B cell (primary cell): ENCODE results near the gene PDHB. TPM values are rescaled to one million over a fixed set of nuclear protein-coding genes. Genes with fewer than 3 reads are reported as not detected.

Experiments used
- ATAC-seq: fragments of 200-7000 bp; cut with Tn5 transposase; one replicate; pipeline ENCODE4 v1.10.0; 2021; ENCODE audit warnings: low read depth, mild to moderate bottlenecking, moderate number of reproducible peaks, moderate library complexity
- CTCF ChIA-PET: fragments of 350-600 bp; sonication (Branson Sonifier 250); formaldehyde crosslinking; loops from one replicate; lab custom pipeline; 2021; ENCODE audit warnings: antibody characterized with exemption, inconsistent platforms; lab: Charles Lee
- POLR2A ChIA-PET: fragments of 350-600 bp; sonication (Branson Sonifier 250); formaldehyde crosslinking; loops from one replicate; lab custom pipeline; 2021; ENCODE audit warnings: antibody characterized with exemption; lab: Charles Lee
- DNase-seq: peaks from one replicate; pipeline ENCODE4 v3.0.0; 2013
- H2AFZ ChIP-seq: 2 replicates; pipeline ENCODE4 v1.6.1; 2012; ENCODE audit warnings: mild to moderate bottlenecking, low read depth, low read length; ENCODE audit not compliant: insufficient read depth, poor library complexity, severe bottlenecking
- H3K27ac ChIP-seq, 2 donors: 1 replicate in 1 of 2; 2 replicates in 1 of 2; pipeline ENCODE4 v1.5.1; 2012 to 2013; ENCODE audit warnings: low read length in 2 of 2, mild to moderate bottlenecking in 2 of 2, moderate library complexity in 1 of 2
- H3K27me3 ChIP-seq, 4 experiments: fragments of 200-600 bp in 1 of 4; sonication (generic) in 1 of 4; replicated peaks in 1 of 4; 1 replicate in 2 of 4; 2 replicates in 2 of 4; pipeline versions ENCODE4 v1.6.1 to v1.7.0; 2013 to 2016; ENCODE audit warnings: low read length in 3 of 4, mild to moderate bottlenecking in 2 of 4, mixed read lengths in 1 of 4, moderate library complexity in 1 of 4; ENCODE audit not compliant: insufficient read depth in 4 of 4, control insufficient read depth in 3 of 4; ENCODE audit errors: control extremely low read depth in 1 of 4
- H3K36me3 ChIP-seq, 2 experiments: replicated peaks in 1 of 2; 1 replicate in 1 of 2; 2 replicates in 1 of 2; pipeline versions ENCODE4 v1.6.1 to v1.7.1; 2013; ENCODE audit warnings: low read length in 1 of 2; ENCODE audit not compliant: insufficient read depth in 2 of 2, control insufficient read depth in 1 of 2; ENCODE audit errors: control extremely low read depth in 1 of 2, extremely low read depth in 1 of 2
- H3K4me1 ChIP-seq, 2 donors: fragments of 200-600 bp in 1 of 2; sonication (generic) in 1 of 2; 1 replicate in 1 of 2; 2 replicates in 1 of 2; pipeline versions ENCODE4 v1.5.1 to v1.6.1; 2013 to 2017; ENCODE audit warnings: low read length in 2 of 2; ENCODE audit not compliant: control insufficient read depth in 2 of 2, insufficient read depth in 2 of 2
- H3K4me2 ChIP-seq: replicated peaks from 2 replicates; pipeline ENCODE3; 2012; ENCODE audit warnings: mild to moderate bottlenecking, low read depth, low read length; ENCODE audit not compliant: poor library complexity, severe bottlenecking
- H3K4me3 ChIP-seq, 5 experiments: fragments of 200-600 bp in 1 of 5; sonication (generic) in 1 of 5; 1 replicate in 3 of 5; 2 replicates in 2 of 5; pipeline versions ENCODE4 v1.5.1 to v1.7.0; 2011 to 2016; ENCODE audit warnings: low read length in 4 of 5, mild to moderate bottlenecking in 4 of 5, low read depth in 2 of 5, control low read depth in 1 of 5, moderate library complexity in 1 of 5; ENCODE audit not compliant: insufficient read depth in 1 of 5; ENCODE audit errors: control extremely low read depth in 1 of 5, extremely low read depth in 1 of 5
- H3K79me2 ChIP-seq: fragments of 200-600 bp; sonication (generic); one replicate; pipeline ENCODE4 v1.6.0; 2016; ENCODE audit warnings: low read length; ENCODE audit not compliant: control insufficient read depth, insufficient read depth
- H3K9ac ChIP-seq: fragments of 200-600 bp; sonication (generic); 2 replicates; pipeline ENCODE4 v1.6.1; 2017; ENCODE audit warnings: mild to moderate bottlenecking, low read length, moderate library complexity
- H3K9me3 ChIP-seq, 3 donors: one replicate each; pipeline versions ENCODE4 v1.6.1 to v1.7.1; 2013; ENCODE audit warnings: low read length in 2 of 3; ENCODE audit not compliant: control insufficient read depth in 2 of 3, insufficient read depth in 1 of 3; ENCODE audit errors: control extremely low read depth in 1 of 3
- H4K20me1 ChIP-seq: 2 replicates; pipeline ENCODE4 v1.6.0; 2012; ENCODE audit warnings: mild to moderate bottlenecking, low read length; ENCODE audit not compliant: insufficient read depth, control insufficient read depth, poor library complexity, severe bottlenecking
- H3K27ac Mint-ChIP-seq: one replicate; pipeline ENCODE4 v1.8.0; 2021; ENCODE audit warnings: mixed read lengths
- H3K27me3 Mint-ChIP-seq: one replicate; pipeline ENCODE4 v1.8.0; 2021; ENCODE audit warnings: mixed read lengths
- H3K4me1 Mint-ChIP-seq: one replicate; pipeline ENCODE4 v1.8.0; 2021; ENCODE audit warnings: mixed read lengths
- H3K4me3 Mint-ChIP-seq: one replicate; pipeline ENCODE4 v1.8.0; 2021; ENCODE audit warnings: mixed read lengths
- H3K9me3 Mint-ChIP-seq: one replicate; pipeline ENCODE4 v1.8.0; 2022; ENCODE audit warnings: mixed read lengths; ENCODE audit not compliant: insufficient read depth
- CTCF ChIP-seq: fragments of 200-600 bp; IDR thresholded peaks from one replicate; pipeline ENCODE4 v1.8.0; 2022; ENCODE audit warnings: antibody characterized with exemption, mild to moderate bottlenecking
- EZH2 ChIP-seq: IDR thresholded peaks from 2 replicates; pipeline ENCODE4 v1.6.1; 2012; ENCODE audit warnings: borderline replicate concordance, low read depth, mild to moderate bottlenecking, moderate library complexity, low read length; ENCODE audit not compliant: insufficient read depth, poor library complexity, severe bottlenecking
- WGBS: methylation state at CpG from one replicate; pipeline ENCODE4 v1.1.5; 2013; ENCODE audit warnings: missing lambda C conversion rate; ENCODE audit not compliant: insufficient coverage; 5-methylcytosine and 5-hydroxymethylcytosine counted together
- intact Hi-C: fragments of 100-400 bp; cut with micrococcal nuclease; formaldehyde crosslinking; loops from one replicate; pipeline ENCODE4 v1.10.0; 2022
- polyA plus RNA-seq: library from polyadenylated mRNA; depleted of rRNA; stranded (reverse); fragments of >200 nt; gene quantifications from 2 replicates; pipeline ENCODE4 v1.2.3, GENCODE V29; 2012
- total RNA-seq, 2 donors: library from RNA; stranded (reverse); fragments of 120-200 nt in 1 of 2; gene quantifications; 1 replicate in 1 of 2; 2 replicates in 1 of 2; pipeline versions ENCODE4 v1.2.3 to v1.2.4, GENCODE V29; 2013 to 2022

Gene PDHB
- total and polyA plus RNA-seq, 2 donors (not counting 1 experiment from before 2014, with no cell fraction given), result 21.7 to 67.2 TPM

DNA sequence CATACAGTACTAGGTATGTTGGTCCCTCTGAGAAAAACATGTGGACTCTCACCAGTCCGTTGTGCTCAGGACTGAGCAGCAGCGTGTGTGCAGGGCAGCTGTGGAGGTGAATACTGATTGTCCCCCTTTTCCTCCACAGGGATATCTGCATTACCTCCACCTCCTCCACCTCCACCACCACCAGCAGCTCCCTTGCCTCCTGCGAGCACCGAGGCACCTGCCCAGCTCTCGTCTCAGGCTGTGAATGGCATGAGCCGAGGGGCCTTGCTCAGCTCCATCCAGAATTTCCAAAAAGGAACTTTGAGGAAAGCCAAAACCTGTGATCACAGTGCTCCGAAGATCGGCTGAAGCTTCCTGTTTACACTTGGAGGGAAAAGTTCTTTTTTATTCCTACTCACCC is 9.0 kb downstream of the PDHB start:
- no peaks in the 10 kb centered on the region for H3K9me3 ChIP-seq
- no peaks in the 10 kb centered on the region for H4K20me1 ChIP-seq
- ChIA-PET POLR2A (interaction anchor here (1.0 kb wide), 1 partner anchor 8 kb away, joined by 6 read pairs; no protein-coding TSS in a partner anchor), CTCF (interaction anchor here (1.0 to 1.3 kb wide), 3 partner anchors 9 to 87 kb away, joined by 3 to 4 read pairs (median 3); partner anchors contain the start of genes KCTD6 and PDHB)
- DNase-seq (no peak), ATAC-seq (no peak)
- no peak overlapping the region for H3K4me3 Mint-ChIP-seq
- peaks cover 0 to 12% of the 10 kb centered on the region in 2 donors for H3K4me1 ChIP-seq
- H3K27ac Mint-ChIP-seq, result no peak overlapping the region
- H3K4me2 ChIP-seq, result no peak overlapping the region
- H3K4me1 Mint-ChIP-seq, result peaks cover 20% of the 10 kb centered on the region
- peaks cover under 1% of the 10 kb centered on the region for H3K79me2 ChIP-seq
- no peaks in the 10 kb centered on the region for H3K27me3 ChIP-seq
- no peak for TF ChIP-seq EZH2
- TF ChIP-seq CTCF, result no peak
- peaks cover 16 to 87% of the 10 kb centered on the region in 2 experiments for H3K36me3 ChIP-seq
- no peak overlapping the region for H3K27ac ChIP-seq
- intact Hi-C loops, result no loop called here
- 95% methylated on average over 4 of the region's 8 CpGs for whole genome bisulfite sequencing
- no peaks in the 10 kb centered on the region for H3K27me3 Mint-ChIP-seq
- no peaks in the 10 kb centered on the region for H3K9me3 Mint-ChIP-seq
- H3K9ac ChIP-seq, result no peak overlapping the region
- H3K4me3 ChIP-seq, result no peak overlapping the region
- H2AFZ ChIP-seq, result no peak overlapping the region

GRCh38 chr3:58422756-58423325 is 10.8 kb downstream of the PDHB start:
- intact Hi-C loops, result no loop called here
- no peak overlapping the region for H3K4me3 Mint-ChIP-seq
- H3K4me2 ChIP-seq, result no peak overlapping the region

More at GRCh38 chr3:58422756-58423325, 10.8 kb downstream of the PDHB start:
- Mint-ChIP-seq H3K27me3 (no peaks in the 10 kb centered on the region), H3K27ac (peak overlapping the region; percentile 47), H3K4me1 (peaks cover 34% of the 10 kb centered on the region), H3K9me3 (no peaks in the 10 kb centered on the region)
- no peak overlapping the region for H3K4me3 ChIP-seq
- H3K27me3 ChIP-seq, result no peaks in the 10 kb centered on the region
- H3K9me3 ChIP-seq, result no peaks in the 10 kb centered on the region
- no peaks in the 10 kb centered on the region for H4K20me1 ChIP-seq
- DNase-seq, result no peak
- no peak for TF ChIP-seq CTCF
- no peak for TF ChIP-seq EZH2
- no peak for ATAC-seq
- no peak overlapping the region for H3K9ac ChIP-seq
- no peak overlapping the region for H2AFZ ChIP-seq
- peaks cover 6 to 23% of the 10 kb centered on the region in 2 donors for H3K4me1 ChIP-seq
- ChIA-PET CTCF (interaction anchor here (1.2 to 1.4 kb wide), 2 partner anchors 69 to 89 kb away, joined by 3 read pairs; partner anchors contain the start of gene KCTD6), POLR2A (no interaction called here)
- H3K36me3 ChIP-seq, result peaks cover 14 to 76% of the 10 kb centered on the region in 2 experiments
- H3K79me2 ChIP-seq, result peaks cover 3% of the 10 kb centered on the region
- 98% methylated on average over 7 of the region's 8 CpGs for WGBS
- H3K27ac ChIP-seq, result peak overlapping the region in 1 of 2 donors; percentile 21
